HL-60 (cell line): ENCODE measurements around the gene PARP16.

Source experiments
- DNase-seq, 2 experiments: peaks; one replicate each; pipeline ENCODE4 v3.0.0-alpha.2; 2010 to 2020; ENCODE audit warnings: low read depth in 1 of 2, low spot score in 1 of 2
- H3K27ac ChIP-seq: fragments of 250-450 bp; sonication (Bioruptor Pico); replicated peaks from 2 replicates; pipeline ENCODE4 v1.5.1; 2020; ENCODE audit warnings: mild to moderate bottlenecking, moderate library complexity
- H3K27me3 ChIP-seq: fragments of 250-450 bp; sonication (Bioruptor Pico); 2 replicates; pipeline ENCODE4 v1.5.1; 2021; ENCODE audit warnings: mild to moderate bottlenecking, moderate library complexity; ENCODE audit not compliant: insufficient read depth, poor library complexity, severe bottlenecking
- H3K4me3 ChIP-seq: replicated peaks from 2 replicates; pipeline ENCODE4 v1.5.1; 2011; ENCODE audit warnings: mild to moderate bottlenecking, control low read depth, low read length; ENCODE audit not compliant: insufficient read depth
- GABPA ChIP-seq: IDR thresholded peaks from 2 replicates; pipeline ENCODE4 v1.6.1; 2012; ENCODE audit warnings: low read depth
- POLR2AphosphoS5 ChIP-seq: IDR thresholded peaks from 2 replicates; pipeline ENCODE4 v1.6.1; 2012; ENCODE audit warnings: low read depth
- SPI1 ChIP-seq: IDR thresholded peaks from 2 replicates; pipeline ENCODE4 v1.6.1; 2012; ENCODE audit warnings: low read depth, mild to moderate bottlenecking, borderline replicate concordance
- TF ChIP-seq, protein P1 (sequence below): IDR thresholded peaks from one replicate; pipeline ENCODE4 v1.5.1; 2011; ENCODE audit warnings: low read length, control low read depth, inconsistent platforms; ENCODE audit not compliant: insufficient read depth
- TF ChIP-seq, protein P2 (sequence below): IDR thresholded peaks from 2 replicates; pipeline ENCODE4 v1.6.1; 2012; ENCODE audit warnings: low read depth; ENCODE audit not compliant: insufficient replicate concordance

PARP16 gene

DNA sequence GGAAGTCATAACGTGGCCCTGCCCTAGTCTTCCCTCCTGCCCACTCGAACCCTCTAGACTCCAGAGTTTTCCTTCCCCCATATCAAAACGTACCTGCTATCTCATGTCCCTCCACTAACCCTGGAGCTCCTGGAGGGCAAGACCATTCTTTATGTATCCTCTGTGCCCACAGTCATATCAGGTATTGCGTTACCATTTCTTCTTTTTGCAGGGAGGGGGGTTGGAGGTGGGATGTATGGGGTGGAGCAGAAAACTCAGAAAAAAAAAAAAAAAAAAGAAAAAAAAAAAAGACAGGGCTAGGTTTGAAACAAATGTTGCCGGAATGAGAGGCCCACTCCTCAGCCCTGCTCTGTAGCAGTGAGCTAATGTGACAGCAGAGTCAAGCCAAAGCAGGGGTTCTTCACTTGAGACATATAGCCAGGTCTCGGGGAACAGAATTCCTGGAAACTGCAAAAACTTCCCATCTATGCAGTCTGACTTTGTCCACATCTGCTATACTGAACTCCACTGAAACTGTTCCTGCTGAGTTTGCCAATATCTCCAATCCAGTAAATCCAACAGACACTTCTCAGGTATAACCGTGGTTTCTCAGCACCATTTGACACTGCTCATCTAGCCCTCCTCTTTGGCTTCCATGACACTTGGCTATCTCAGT, 31.1 kb downstream of the PARP16 start:
- DNase-seq = peak in 1 of 2 experiments; percentile 10
- Histone ChIP-seq H3K4me3 (no peak overlapping the region), H3K27ac (no peak overlapping the region), H3K27me3 (no peaks in the 10 kb centered on the region)
- TF ChIP-seq, protein P1, sequence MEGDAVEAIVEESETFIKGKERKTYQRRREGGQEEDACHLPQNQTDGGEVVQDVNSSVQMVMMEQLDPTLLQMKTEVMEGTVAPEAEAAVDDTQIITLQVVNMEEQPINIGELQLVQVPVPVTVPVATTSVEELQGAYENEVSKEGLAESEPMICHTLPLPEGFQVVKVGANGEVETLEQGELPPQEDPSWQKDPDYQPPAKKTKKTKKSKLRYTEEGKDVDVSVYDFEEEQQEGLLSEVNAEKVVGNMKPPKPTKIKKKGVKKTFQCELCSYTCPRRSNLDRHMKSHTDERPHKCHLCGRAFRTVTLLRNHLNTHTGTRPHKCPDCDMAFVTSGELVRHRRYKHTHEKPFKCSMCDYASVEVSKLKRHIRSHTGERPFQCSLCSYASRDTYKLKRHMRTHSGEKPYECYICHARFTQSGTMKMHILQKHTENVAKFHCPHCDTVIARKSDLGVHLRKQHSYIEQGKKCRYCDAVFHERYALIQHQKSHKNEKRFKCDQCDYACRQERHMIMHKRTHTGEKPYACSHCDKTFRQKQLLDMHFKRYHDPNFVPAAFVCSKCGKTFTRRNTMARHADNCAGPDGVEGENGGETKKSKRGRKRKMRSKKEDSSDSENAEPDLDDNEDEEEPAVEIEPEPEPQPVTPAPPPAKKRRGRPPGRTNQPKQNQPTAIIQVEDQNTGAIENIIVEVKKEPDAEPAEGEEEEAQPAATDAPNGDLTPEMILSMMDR = no peak
- TF ChIP-seq SPI1 = peak; percentile 62; the same call in 1 of the 2 replicates

DNA sequence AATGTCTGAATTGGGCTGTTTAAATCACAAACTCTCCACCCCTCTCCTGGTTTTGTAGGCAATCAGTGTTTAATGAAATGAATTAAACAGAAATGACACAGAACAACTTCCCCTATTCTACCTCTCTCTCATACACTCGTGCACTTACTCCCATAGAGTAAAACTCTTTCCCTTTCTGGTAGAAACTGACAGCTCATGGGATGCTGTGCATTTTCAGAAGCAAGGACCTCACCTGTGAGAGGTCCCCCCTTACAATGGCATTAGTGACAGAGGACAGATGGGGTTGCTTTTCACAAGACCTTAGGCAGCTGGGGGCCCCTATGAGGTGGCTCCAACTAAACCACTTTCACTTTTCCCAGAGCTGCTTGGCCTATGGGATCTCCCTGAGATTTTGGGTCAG, 31.9 kb downstream of the PARP16 start:
- no peaks in the 10 kb centered on the region for H3K27me3 ChIP-seq
- no peak for DNase-seq
- TF ChIP-seq, protein P1 = no peak
- no peak for TF ChIP-seq POLR2AphosphoS5
- TF ChIP-seq, protein P2, sequence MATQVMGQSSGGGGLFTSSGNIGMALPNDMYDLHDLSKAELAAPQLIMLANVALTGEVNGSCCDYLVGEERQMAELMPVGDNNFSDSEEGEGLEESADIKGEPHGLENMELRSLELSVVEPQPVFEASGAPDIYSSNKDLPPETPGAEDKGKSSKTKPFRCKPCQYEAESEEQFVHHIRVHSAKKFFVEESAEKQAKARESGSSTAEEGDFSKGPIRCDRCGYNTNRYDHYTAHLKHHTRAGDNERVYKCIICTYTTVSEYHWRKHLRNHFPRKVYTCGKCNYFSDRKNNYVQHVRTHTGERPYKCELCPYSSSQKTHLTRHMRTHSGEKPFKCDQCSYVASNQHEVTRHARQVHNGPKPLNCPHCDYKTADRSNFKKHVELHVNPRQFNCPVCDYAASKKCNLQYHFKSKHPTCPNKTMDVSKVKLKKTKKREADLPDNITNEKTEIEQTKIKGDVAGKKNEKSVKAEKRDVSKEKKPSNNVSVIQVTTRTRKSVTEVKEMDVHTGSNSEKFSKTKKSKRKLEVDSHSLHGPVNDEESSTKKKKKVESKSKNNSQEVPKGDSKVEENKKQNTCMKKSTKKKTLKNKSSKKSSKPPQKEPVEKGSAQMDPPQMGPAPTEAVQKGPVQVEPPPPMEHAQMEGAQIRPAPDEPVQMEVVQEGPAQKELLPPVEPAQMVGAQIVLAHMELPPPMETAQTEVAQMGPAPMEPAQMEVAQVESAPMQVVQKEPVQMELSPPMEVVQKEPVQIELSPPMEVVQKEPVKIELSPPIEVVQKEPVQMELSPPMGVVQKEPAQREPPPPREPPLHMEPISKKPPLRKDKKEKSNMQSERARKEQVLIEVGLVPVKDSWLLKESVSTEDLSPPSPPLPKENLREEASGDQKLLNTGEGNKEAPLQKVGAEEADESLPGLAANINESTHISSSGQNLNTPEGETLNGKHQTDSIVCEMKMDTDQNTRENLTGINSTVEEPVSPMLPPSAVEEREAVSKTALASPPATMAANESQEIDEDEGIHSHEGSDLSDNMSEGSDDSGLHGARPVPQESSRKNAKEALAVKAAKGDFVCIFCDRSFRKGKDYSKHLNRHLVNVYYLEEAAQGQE = no peak
- TF ChIP-seq SPI1 = no peak
- no peak for TF ChIP-seq GABPA
- H3K27ac ChIP-seq = no peak overlapping the region
- no peak overlapping the region for H3K4me3 ChIP-seq

DNA sequence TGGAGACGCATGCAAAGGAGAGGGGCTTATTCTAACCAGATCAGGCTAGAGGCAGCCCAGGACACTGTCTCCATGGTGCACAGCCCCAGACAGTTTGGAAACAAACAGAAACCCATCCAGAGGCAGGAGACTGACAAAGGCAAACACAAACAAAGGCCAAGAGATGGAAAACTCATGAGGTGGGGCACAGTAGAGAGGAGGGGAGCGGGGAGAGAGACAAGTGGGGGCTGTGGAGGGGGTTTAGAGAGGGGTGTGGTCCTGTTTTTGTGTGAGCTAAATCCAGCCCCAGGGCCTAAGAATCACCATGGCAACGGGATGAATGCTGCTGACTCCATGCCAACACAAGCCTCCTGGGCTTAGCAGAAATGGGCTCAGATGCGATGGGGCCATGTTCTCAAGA, 32.3 kb downstream of the PARP16 start:
- Histone ChIP-seq H3K27me3 (no peaks in the 10 kb centered on the region), H3K4me3 (no peak overlapping the region), H3K27ac (no peak overlapping the region)
- DNase-seq = no peak
- TF ChIP-seq GABPA (no peak), POLR2AphosphoS5 (no peak), SPI1 (no peak)
- TF ChIP-seq, protein P1 = no peak
- TF ChIP-seq, protein P2 = no peak

DNA sequence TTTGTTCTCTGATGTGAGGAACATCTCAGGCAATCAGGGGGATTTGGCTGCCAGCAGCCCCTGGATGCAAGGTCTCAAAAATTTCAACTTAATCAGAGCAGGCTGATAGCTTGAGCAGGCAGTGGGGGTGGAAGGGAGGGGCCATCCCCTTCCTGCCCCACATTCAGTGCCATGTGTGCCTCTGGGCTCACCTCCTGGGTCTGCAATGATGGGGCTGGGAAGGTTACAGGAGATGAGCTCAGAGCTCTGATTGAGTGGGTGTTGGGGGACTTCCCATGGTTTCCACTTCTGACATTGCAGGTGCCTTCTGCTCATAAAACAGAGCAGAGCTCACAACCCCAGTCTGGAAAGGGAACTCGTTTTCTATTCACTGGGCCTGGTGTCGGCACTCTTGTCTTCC, 37.0 kb downstream of the PARP16 start:
- Histone ChIP-seq H3K27me3 (no peaks in the 10 kb centered on the region), H3K27ac (no peak overlapping the region), H3K4me3 (no peak overlapping the region)
- TF ChIP-seq, protein P2 = no peak
- TF ChIP-seq SPI1 (no peak), GABPA (no peak), POLR2AphosphoS5 (no peak)
- TF ChIP-seq, protein P1 = no peak
- no peak for DNase-seq
